Spinal cord (tissue), 4 donors: ENCODE data around the gene SYT15. TPM values are rescaled to one million over a fixed set of nuclear protein-coding genes. Genes with fewer than 3 reads are reported as not detected.

Experiments
- polyA plus RNA-seq, 2 donors: library from polyadenylated mRNA; unstranded; fragments of 120-200 nt; gene quantifications; one replicate each; pipeline ENCODE4 v1.2.1, GENCODE V29; 2013; ENCODE audit not compliant: insufficient read length in 2 of 2
- total RNA-seq, 2 donors: library from RNA; depleted of rRNA in 1 of 2; stranded (reverse); fragments of 120-200 nt in 1 of 2; fragments of >200 nt in 1 of 2; gene quantifications; one replicate each; pipeline versions ENCODE4 v1.2.3 to v1.2.4, GENCODE V29; 2013 to 2014

SYT15 gene
- total and polyA plus RNA-seq, 4 donors = 3.3 to 15.2 (median 6.6) TPM

Other genes starting within 250 kb of the SYT15 start
- not detected for gene ANXA8L1, start 203.4 kb upstream of the SYT15 start, total RNA-seq
- gene ANXA8L1, start 203.4 kb upstream of the SYT15 start, polyA plus RNA-seq = not detected
- gene NPY4R, start 113.2 kb upstream of the SYT15 start, total RNA-seq = under 1 TPM in 1 of 2 donors, not detected in 1; 0.30 TPM
- gene NPY4R, start 113.2 kb upstream of the SYT15 start, polyA plus RNA-seq = under 1 TPM; 0.24 to 0.63 TPM
- 1 to 10 TPM; 4.9 to 9.3 TPM for gene GPRIN2, start 22.5 kb upstream of the SYT15 start, total RNA-seq
- gene GPRIN2, start 22.5 kb upstream of the SYT15 start, polyA plus RNA-seq = 10 to 100 TPM in 1 of 2 donors, 1 to 10 TPM in 1; 9.9 to 10.7 TPM